Mesenteric fat pad (tissue), 1 donor: ENCODE data around the gene KLF15. TPM values are rescaled to one million over a fixed set of nuclear protein-coding genes. Genes with fewer than 3 reads are reported as not detected.
A peak's percentile ranks its signal among the peaks of the same experiment; 100 is the strongest.

Source experiments
- DNase-seq: peaks from one replicate; pipeline ENCODE4 v3.0.0-alpha.2; 2020; ENCODE audit warnings: low spot score
- total RNA-seq: library from RNA; stranded (reverse); fragmentation: NEBNext Ultra II Directional; extraction: Animal tissue kit (Norgen Biotek cat#: 25700); gene quantifications from one replicate; pipeline ENCODE4 v1.2.1, GENCODE V29; 2021
- donor health status: DM: yes; HTN: yes; CAD: no.

The KLF15 gene
- total RNA-seq, 1 donor from 2014 or later, result 53.8 TPM

DNA sequence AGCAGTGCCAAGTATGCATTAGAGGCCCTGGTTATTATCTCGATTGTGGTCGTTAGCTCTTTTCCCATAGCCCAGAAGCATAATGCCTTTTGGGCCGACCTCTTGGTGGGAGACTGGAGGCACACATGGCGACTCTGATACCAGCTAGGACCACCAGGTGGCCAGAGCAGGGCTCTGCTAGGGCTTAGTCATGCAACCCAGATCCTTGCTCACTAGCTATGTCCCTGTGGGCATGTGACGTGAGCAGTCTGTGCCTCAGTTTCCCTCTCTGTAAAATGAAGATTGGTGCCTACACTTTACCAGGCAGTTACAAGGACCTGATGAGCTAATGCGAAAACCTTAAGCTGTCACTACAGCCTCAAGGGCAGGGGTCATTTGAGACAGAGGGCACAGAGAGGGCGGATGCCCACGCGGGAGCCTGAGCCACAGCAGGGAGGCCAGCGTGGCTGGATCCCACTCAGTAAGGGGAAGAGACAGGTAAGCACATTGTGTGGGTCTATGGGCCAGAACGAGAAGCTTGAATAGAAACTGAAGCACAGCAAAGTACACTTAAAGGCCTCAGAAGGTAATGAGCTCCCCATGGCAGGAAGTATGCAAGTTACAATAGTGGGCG is 8.8 kb downstream of the KLF15 start:
- peak; percentile 64 for DNase-seq

DNA sequence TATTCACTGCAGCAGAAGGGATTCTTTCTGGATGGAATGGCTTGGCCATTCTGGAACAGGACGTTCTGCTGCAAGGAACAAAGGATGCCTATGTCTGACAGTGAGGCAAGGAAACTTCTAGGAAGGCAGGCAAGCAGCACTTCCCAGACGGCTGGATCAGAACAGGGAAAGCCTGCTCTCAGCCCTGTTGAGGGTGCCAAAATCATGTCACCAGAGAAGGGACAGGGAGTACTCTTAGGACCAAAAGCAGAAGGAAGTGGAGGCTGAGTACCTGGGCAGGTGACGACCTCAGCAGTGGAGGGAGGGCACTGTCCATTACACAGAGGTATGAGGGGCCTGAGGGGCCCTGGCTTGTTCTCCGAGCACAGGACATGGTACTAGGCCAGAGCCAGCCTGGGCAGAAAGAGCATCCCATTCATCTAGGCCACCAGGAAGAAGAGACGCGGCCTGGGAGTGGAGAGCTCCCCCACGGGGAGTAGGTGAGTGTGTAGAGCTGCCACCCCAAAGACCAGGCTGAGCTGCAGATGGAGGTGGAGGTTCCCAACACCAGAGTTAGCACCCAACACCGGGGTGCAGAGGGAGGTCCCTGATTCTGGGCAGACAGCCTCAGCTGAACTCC is 9.6 kb downstream of the KLF15 start:
- peak; percentile 75 for DNase-seq

DNA sequence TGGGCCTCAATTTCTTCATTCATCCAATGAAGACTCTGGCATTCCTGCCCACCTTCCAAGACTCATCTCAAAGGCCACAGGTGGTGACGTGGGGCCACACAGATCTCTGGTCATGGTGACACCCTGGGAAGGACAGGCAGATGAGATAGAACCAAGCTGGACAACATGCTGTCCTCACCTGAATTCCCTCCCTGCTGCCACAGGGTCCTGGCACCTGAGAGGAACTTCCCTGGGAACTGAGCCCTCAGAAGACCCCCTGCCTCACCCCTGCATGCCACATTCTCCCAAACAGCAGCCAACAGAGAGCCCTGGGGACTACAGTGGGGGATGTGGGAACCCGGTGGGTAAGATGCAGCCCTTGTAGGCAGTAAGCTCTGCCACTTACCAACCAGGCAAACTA is 10.7 kb downstream of the KLF15 start:
- DNase-seq, result peak; percentile 45

DNA sequence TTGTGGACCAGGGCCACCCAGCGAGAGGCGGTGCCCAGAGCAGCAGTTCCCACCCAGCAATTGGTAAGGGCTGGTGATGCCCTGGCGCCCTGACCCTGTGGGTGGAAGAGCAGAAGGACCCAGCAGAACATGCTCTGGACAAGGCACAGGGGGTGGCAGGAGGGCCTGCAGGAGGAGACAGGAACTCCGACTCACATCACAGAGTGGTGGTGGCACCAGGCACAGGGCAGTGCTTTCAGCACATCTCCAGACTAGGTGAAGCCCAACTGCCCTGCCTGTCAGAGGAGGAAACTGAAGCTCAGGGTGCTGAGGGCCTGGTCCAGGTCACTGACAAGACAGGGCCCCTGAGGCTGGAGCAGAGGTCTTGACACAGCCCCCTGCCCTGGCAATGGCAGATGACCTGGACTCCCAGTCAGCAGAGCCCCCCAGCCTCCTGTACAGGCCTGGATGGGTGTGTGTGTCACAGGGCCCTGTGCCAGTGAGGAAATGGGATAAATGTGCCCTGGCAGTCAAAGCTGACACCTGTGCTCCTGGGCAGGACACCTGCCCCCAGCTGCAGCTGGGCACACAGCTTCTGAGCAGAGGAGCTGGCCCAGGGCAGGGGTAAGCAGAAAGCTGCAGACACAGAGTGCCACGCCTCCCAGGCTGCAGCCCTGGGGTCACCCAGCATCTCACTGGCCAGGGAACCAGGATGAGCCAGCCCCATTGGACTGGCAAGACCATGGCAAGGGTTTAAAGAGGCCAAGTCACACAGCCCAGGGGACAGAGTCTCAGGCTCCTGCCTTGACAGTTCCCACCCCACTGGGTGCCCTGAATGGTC is 11.4 kb downstream of the KLF15 start:
- peak; percentile 81 for DNase-seq

DNA sequence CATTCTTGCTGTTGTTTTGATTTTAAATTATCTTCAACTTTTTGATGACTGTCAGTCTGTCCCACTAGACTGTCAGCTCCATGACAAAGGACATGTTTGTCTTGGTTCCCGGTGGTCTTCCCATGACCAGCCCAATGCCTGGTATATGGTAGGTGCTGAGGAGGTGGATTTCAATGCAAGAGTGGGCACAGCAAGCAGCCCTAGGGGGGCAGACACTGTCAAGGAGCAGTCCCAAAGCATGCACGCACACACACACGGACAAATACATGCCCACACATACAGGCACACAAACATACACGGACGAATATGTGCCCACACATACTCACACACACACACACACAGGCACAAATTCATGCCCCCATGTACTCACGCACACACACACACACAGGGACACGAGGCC is 12.0 kb downstream of the KLF15 start:
- no peak for DNase-seq

- DNase-seq, result peak; percentile 85
Measured at GRCh38 chr3:126344380-126345041, 12.7 kb downstream of the KLF15 start.

DNA sequence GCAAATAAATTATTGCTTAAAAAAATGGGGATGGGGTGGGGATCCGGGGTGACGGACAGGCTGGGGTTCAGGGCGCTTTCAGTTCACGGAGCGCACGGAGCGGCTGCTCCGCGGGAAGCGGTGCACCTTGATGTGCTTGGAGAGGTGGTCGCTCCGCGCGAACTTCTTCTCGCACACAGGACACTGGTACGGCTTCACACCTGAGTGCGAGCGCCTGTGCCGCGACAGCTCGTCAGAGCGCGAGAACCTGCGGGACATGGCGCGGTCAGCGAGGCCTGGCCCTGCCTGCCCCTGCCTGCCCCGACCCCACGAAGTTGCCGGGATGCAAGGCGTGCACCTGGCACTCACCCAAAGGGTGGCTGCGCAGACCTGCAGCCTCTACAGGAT is 13.6 kb downstream of the KLF15 start:
- peak; percentile 82 for DNase-seq

GRCh38 chr3:126342991-126343648 is 14.1 kb downstream of the KLF15 start:
- DNase-seq, result peak; percentile 82

DNA sequence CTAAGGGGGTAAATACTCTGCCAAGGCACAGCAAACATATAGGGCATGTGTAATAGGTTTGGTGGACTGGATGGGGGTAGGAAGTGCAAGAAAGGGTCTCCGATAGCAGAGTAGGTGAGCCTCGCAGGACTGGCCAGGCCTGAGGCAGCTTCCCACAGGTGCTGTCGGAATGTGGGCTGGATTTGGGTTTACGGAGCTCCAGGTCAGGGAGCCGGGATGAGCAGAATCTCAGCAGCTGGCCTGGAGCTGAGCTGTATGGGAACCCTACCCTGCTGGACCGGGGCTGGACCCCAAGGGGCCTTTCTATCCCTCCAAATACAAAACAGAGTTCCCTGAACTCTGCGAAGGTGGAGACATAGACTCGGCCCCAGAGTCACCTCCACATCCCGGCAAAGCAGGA is 15.0 kb downstream of the KLF15 start:
- DNase-seq, result peak; percentile 68

GRCh38 chr3:126341755-126342150 is 15.5 kb downstream of the KLF15 start:
- DNase-seq, result peak; percentile 62

DNA sequence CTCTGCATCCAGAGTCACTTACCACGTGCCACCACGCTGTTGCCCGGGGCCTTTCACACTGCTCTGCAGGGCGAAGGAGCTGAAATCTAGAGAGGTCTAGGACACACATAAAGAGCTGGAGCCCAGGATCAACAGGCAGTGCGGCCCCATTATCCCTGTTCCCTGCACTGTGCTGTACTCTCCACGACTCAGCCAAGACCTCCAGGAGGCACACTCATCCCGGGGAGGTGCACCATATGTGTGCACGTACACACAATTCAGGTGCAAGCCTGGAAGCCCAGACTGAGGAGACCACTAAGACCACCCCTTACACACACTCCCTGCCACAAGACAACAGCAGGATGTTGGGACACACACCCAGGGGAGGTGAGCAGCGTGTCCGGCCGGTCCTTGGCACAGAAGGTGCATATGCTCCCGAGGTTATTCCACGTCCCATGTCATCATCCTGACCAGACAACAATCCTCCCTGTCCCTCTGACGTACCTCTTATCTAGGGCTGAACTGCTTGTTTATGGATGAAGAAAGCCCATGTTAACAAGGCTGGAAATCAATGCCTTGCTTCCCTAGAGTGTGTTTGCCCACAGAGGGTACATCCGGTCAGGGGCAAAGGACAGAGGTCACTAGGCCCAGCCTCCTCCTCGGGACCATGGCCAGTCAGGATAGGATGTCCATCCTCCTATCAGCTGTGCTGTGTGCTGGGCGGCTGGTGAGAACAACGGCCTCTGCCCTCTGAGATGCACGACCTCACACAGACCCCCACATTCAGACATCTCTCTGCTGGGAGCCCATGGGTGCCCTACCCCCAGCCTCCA is 16.1 kb downstream of the KLF15 start:
- DNase-seq, result peak; percentile 43

DNA sequence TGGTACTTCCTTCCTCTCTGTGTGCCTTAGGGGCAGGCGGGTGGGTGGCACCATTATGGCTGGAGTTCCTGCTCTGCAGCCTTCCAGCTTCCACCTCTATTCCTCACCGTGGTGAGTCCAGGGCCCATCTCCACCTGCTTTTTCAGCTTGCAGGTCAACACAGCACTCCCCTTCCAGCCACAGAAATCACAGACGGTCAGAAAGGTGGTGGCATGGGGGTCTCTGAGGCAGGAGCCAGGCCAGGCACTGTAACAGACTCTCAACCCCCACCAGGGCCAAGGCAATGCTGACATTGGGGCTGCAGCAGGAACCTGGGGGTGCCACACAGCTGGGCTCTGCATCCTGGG is 16.6 kb downstream of the KLF15 start:
- peak; percentile 73 for DNase-seq

- DNase-seq, result peak; percentile 73
Measured at GRCh38 chr3:126340081-126340511, 17.1 kb downstream of the KLF15 start.

- DNase-seq, result peak; percentile 26
Measured at GRCh38 chr3:126339466-126339865, 17.7 kb downstream of the KLF15 start.

- peak; percentile 82 for DNase-seq
Measured at GRCh38 chr3:126338790-126339288, 18.4 kb downstream of the KLF15 start.

GRCh38 chr3:126337980-126338651 is 19.1 kb downstream of the KLF15 start:
- peak; percentile 65 for DNase-seq

DNA sequence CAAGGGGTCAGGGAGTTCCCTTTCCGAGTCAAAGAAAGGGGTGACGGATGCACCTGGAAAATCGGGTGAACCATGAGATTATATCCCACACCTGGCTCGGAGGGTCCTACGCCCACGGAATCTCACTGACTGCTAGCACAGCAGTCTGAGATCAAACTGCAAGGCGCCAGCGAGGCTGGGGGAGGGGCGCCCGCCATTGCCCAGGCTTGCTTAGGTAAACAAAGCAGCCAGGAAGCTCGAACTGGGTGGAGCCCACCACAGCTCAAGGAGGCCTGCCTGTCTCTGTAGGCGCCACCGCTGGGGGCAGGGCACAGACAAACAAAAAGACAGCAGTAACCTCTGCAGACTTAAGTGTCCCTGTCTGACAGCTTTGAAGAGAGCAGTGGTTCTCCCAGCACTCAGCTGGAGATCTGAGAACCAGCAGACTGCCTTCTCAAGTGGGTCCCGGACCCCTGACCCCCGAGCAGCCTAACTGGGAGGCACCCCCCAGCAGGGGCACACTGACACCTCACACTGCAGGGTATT is 25.3 kb downstream of the KLF15 start:
- DNase-seq, result peak; percentile 14

DNA sequence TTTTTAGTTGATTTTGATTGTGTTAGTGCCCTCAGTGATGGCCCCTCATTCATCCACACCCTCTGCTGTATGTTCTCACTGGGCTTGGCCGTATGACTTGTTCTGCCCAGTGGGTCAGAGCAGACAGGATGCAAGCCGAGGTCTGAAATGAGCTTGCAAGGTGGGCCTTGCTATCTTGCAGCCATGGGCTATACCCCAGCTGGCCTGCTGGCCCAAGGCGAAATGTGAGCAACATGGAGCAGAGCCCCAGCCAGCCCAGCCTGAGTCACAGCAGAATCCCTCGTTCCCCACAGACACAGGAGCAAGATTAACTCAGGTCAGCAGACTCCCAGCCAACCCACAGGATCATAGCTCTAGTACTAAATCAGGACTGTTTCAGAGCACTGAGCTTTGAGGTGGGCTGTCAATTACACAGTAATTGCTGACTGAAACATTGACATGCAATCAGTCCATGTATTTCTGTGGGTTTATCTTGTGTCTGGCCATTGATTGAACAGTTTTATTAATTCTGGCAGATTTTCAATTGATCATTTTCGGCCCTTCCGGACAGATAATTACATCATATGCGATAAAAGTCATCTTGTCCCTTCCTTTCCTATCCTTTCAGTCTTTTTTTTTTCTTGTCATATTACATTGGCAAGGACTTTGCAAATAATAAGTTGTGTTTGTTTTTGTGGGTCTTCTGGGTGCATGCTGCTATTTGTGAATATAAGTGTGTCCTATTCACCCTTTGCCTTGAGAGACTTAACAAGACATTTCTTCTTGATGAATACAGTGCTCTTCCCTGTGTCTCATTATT is 27.1 kb downstream of the KLF15 start:
- peak; percentile 35 for DNase-seq

- DNase-seq, result no peak
Measured at GRCh38 chr3:126326629-126327028, 30.6 kb downstream of the KLF15 start.
